IMR-90 (cell line): ENCODE data around the gene MCFD2. TPM values are rescaled to one million over a fixed set of nuclear protein-coding genes. Genes with fewer than 3 reads are reported as not detected.

ENCODE experiments used
- ATAC-seq: fragments of 200-7000 bp; cut with Tn5 transposase; 2 replicates; pipeline ENCODE4 v1.9.1; 2020; ENCODE audit warnings: low read depth, mild to moderate bottlenecking, moderate library complexity
- BruUV-seq: library from RNA; stranded (reverse); fragments of 400-500 nt; replicated peaks from 2 replicates; lab custom pipeline; 2021; lab: Mats Ljungman, UMichigan
- CTCF ChIA-PET: fragments of 300-600 bp; formaldehyde crosslinking; extraction: SDS; loops from one replicate; lab custom pipeline; 2021; ENCODE audit warnings: antibody characterized with exemption; lab: Yijun Ruan, JAX
- POLR2A ChIA-PET: fragments of 300-600 bp; sonication (Branson Sonifier 250); formaldehyde crosslinking; loops from one replicate; lab custom pipeline; 2022; ENCODE audit warnings: antibody characterized with exemption; ENCODE audit not compliant: unreplicated experiment; lab: Charles Lee
- DNase-seq: peaks from one replicate; pipeline ENCODE4 v3.0.0; 2013
- H2AFZ ChIP-seq: replicated peaks from 2 replicates; pipeline ENCODE3; 2013; ENCODE audit warnings: low read length, mild to moderate bottlenecking; ENCODE audit not compliant: poor library complexity
- H2AK5ac ChIP-seq: 2 replicates; pipeline ENCODE4 v1.6.1; 2013; ENCODE audit warnings: low read depth, low read length, inconsistent platforms
- H2AK9ac ChIP-seq: replicated peaks from 2 replicates; pipeline ENCODE3; 2013; ENCODE audit warnings: mild to moderate bottlenecking, low read depth, low read length, moderate library complexity; ENCODE audit not compliant: poor library complexity
- H2BK120ac ChIP-seq: 2 replicates; pipeline ENCODE4 v1.6.1; 2013; ENCODE audit warnings: low read depth, low read length, inconsistent platforms
- H2BK15ac ChIP-seq: 3 replicates; pipeline ENCODE4 v1.6.1; 2013; ENCODE audit warnings: low read depth, low read length, inconsistent platforms
- H2BK20ac ChIP-seq: 2 replicates; pipeline ENCODE4 v1.6.1; 2013; ENCODE audit warnings: low read depth, mild to moderate bottlenecking, inconsistent platforms, low read length, moderate library complexity
- H2BK5ac ChIP-seq: 2 replicates; pipeline ENCODE4 v1.6.1; 2013; ENCODE audit warnings: mild to moderate bottlenecking, low read depth, low read length, inconsistent platforms; ENCODE audit not compliant: poor library complexity, severe bottlenecking
- H3K14ac ChIP-seq: replicated peaks from 2 replicates; pipeline ENCODE4 v1.6.1; 2013; ENCODE audit warnings: low read depth, low read length, inconsistent platforms
- H3K18ac ChIP-seq: 2 replicates; pipeline ENCODE4 v1.6.1; 2013; ENCODE audit warnings: low read depth, low read length, control low read depth
- H3K23ac ChIP-seq: 2 replicates; pipeline ENCODE4 v1.6.1; 2013; ENCODE audit warnings: low read depth, low read length, inconsistent platforms
- H3K27ac ChIP-seq: 2 replicates; pipeline ENCODE4 v1.5.1; 2013; ENCODE audit warnings: mild to moderate bottlenecking, control low read depth, low read length; ENCODE audit not compliant: insufficient read depth
- H3K27me3 ChIP-seq: 2 replicates; pipeline ENCODE4 v1.6.1; 2013; ENCODE audit warnings: low read length; ENCODE audit not compliant: control insufficient read depth, insufficient read depth
- H3K36me3 ChIP-seq: 2 replicates; pipeline ENCODE4 v1.6.1; 2013; ENCODE audit warnings: low read length, mixed read lengths; ENCODE audit not compliant: control insufficient read depth, insufficient read depth
- H3K4ac ChIP-seq: 2 replicates; pipeline ENCODE4 v1.6.1; 2013; ENCODE audit warnings: low read depth, low read length, inconsistent platforms
- H3K4me1 ChIP-seq: 2 replicates; pipeline ENCODE4 v1.6.1; 2013; ENCODE audit warnings: low read length, mixed read lengths; ENCODE audit not compliant: control insufficient read depth, insufficient read depth
- H3K4me2 ChIP-seq: 2 replicates; pipeline ENCODE4 v1.6.1; 2013; ENCODE audit warnings: low read depth, mild to moderate bottlenecking, control low read depth, low read length, moderate library complexity
- H3K4me3 ChIP-seq: 2 replicates; pipeline ENCODE4 v1.5.1; 2013; ENCODE audit warnings: low read depth, mild to moderate bottlenecking, control low read depth, low read length, moderate library complexity; ENCODE audit not compliant: insufficient read depth
- H3K56ac ChIP-seq: 2 replicates; pipeline ENCODE4 v1.6.1; 2013; ENCODE audit warnings: low read length, inconsistent platforms; ENCODE audit not compliant: insufficient read depth; ENCODE audit errors: extremely low read depth
- H3K79me1 ChIP-seq, 2 experiments: 2 replicates each; pipeline ENCODE4 v1.6.1; 2013; ENCODE audit warnings: low read length in 2 of 2, inconsistent platforms in 1 of 2, low read depth in 1 of 2
- H3K9ac ChIP-seq: 2 replicates; pipeline ENCODE4 v1.6.1; 2013; ENCODE audit warnings: low read depth, low read length, control low read depth
- H3K9me1 ChIP-seq: 2 replicates; pipeline ENCODE4 v1.6.1; 2013; ENCODE audit warnings: low read length, inconsistent platforms; ENCODE audit not compliant: insufficient read depth
- H3K9me3 ChIP-seq: 2 replicates; pipeline ENCODE4 v1.6.1; 2013; ENCODE audit warnings: low read length; ENCODE audit not compliant: control insufficient read depth, insufficient read depth
- H4K20me1 ChIP-seq: 2 replicates; pipeline ENCODE4 v1.6.1; 2013; ENCODE audit warnings: low read length, inconsistent platforms; ENCODE audit not compliant: insufficient read depth
- H4K5ac ChIP-seq: 2 replicates; pipeline ENCODE4 v1.6.1; 2013; ENCODE audit warnings: mild to moderate bottlenecking, low read depth, low read length, control low read depth
- H4K8ac ChIP-seq, 2 experiments: 2 replicates each; pipeline ENCODE4 v1.6.1; 2013; ENCODE audit warnings: low read depth in 2 of 2, low read length in 2 of 2, control low read depth in 1 of 2, inconsistent platforms in 1 of 2
- H4K91ac ChIP-seq: 2 replicates; pipeline ENCODE4 v1.6.1; 2013; ENCODE audit warnings: low read depth, low read length, inconsistent platforms; ENCODE audit not compliant: insufficient read depth
- MAFK ChIP-seq: IDR thresholded peaks from 2 replicates; pipeline ENCODE4 v1.6.1; 2012; ENCODE audit warnings: low read depth, low read length, improper control_type of control experiment
- MXI1 ChIP-seq: IDR thresholded peaks from 2 replicates; pipeline ENCODE4 v1.6.1; 2012; ENCODE audit warnings: low read depth, mild to moderate bottlenecking, low read length, moderate library complexity, borderline replicate concordance
- WGBS, 2 experiments: methylation state at CpG; one replicate each; pipeline versions ENCODE4 v1.1.5 to v1.1.7; 2013; ENCODE audit warnings: missing lambda C conversion rate in 2 of 2; ENCODE audit not compliant: insufficient read length in 1 of 2; ENCODE audit errors: extremely low coverage in 2 of 2; 5-methylcytosine and 5-hydroxymethylcytosine counted together
- dilution Hi-C: fragments of 300-500 bp; cut with HindIII; formaldehyde crosslinking; loops from one replicate; pipeline ENCODE4 v1.14.3; 2018; ENCODE audit warnings: low sequenced_read_pairs; ENCODE audit not compliant: unreplicated experiment
- in situ Hi-C: fragments of 300-500 bp; cut with MboI; formaldehyde crosslinking; loops from 3 replicates; pipeline ENCODE4 v1.14.3; 2019; ENCODE audit warnings: low sequenced_read_pairs, inconsistent platforms, mixed read lengths
- intact Hi-C: fragments of 100-400 bp; cut with micrococcal nuclease; formaldehyde crosslinking; loops from 2 replicates; pipeline ENCODE4 v1.10.0; 2022
- polyA plus RNA-seq, 3 experiments: library from polyadenylated mRNA; depleted of rRNA; stranded (reverse); fragments of >200 nt; gene quantifications; 2 replicates each; pipeline ENCODE4 v1.2.3, GENCODE V29; 2012; ENCODE audit warnings: low replicate concordance in 1 of 3
- total RNA-seq: library from RNA; depleted of rRNA; stranded (reverse); fragments of >200 nt; gene quantifications from 2 replicates; pipeline ENCODE4 v1.2.3, GENCODE V29; 2012

The MCFD2 gene
- total and polyA plus RNA-seq, 2 of the 4 experiments (the other 2 are of a cell fraction): 145 to 177 TPM

GRCh38 chr2:46936566-46936965 lies 21.0 kb upstream of the MCFD2 start:
- intact Hi-C loops: no loop called here
- Histone ChIP-seq H2BK15ac (peak overlapping the region; percentile 92; the same call in 1 of the 3 replicates), H3K4ac (peak overlapping the region; percentile 91; the same call in 1 of the 2 replicates), H3K56ac (no peak overlapping the region), H3K27ac (peak overlapping the region; percentile 64; the same call in 1 of the 2 replicates), H2BK120ac (peak overlapping the region; percentile 23; the same call in 1 of the 2 replicates), H4K8ac (peak overlapping the region in 1 of 2 experiments; percentile 70; a peak in 2 of 4 replicates), H3K9me3 (no peaks in the 10 kb centered on the region), H2BK20ac (peak overlapping the region; percentile 62), H3K9me1 (peaks cover 10% of the 10 kb centered on the region), H3K36me3 (no peaks in the 10 kb centered on the region), H2AFZ (no peak overlapping the region), H4K91ac (peak overlapping the region; percentile 35; the same call in 1 of the 2 replicates), H4K5ac (peak overlapping the region; percentile 31; the same call in 1 of the 2 replicates), H2BK5ac (peak overlapping the region; percentile 73), H3K23ac (peak overlapping the region; percentile 13; the same call in 1 of the 2 replicates), H2AK5ac (peak overlapping the region; percentile 23; the same call in 1 of the 2 replicates), H3K27me3 (no peaks in the 10 kb centered on the region), H3K14ac (no peak overlapping the region), H3K4me3 (no peak overlapping the region), H3K79me1 (peaks cover 28 to 31% of the 10 kb centered on the region in 2 experiments), H3K4me2 (peak overlapping the region; percentile 18; the same call in 1 of the 2 replicates), H3K9ac (peak overlapping the region; percentile 10; the same call in 1 of the 2 replicates), H3K4me1 (peaks cover 21% of the 10 kb centered on the region), H3K18ac (peak overlapping the region; percentile 83), H4K20me1 (no peaks in the 10 kb centered on the region), H2AK9ac (no peak overlapping the region)
- dilution Hi-C loops: no loop called here
- POLR2A ChIA-PET: no interaction called here
- WGBS, 2 experiments: 92% methylated on average over 2 of the region's 5 CpGs; no CpG with 5 or more reads in 1 of the 2 experiments
- CTCF ChIA-PET: interaction anchor here (0.6 to 1.2 kb wide), 2 partner anchors 17 to 141 kb away, joined by 3 to 4 read pairs; no protein-coding TSS in a partner anchor
- no TSS peak for BruUV-seq
- DNase-seq: peak; percentile 62
- ATAC-seq: 0 out of 2 replicates have a peak, but pooled peaks have one; percentile 1
- TF ChIP-seq MAFK (no peak), MXI1 (no peak)
- in situ Hi-C loops: no loop called here
